ENCODE data around the gene ATP5MC3. TPM values are rescaled to one million over a fixed set of nuclear protein-coding genes. Genes with fewer than 3 reads are reported as not detected.
"Not testable (repeated sequence)": the region's sequence is repeated elsewhere in the genome, so short reads cannot be mapped to it uniquely, and the experiment has no call there.

Gene ATP5MC3
- 318 TPM for polyA plus RNA-seq (2013, experiment 1 of 2)
- 294 TPM for polyA plus RNA-seq (2013, experiment 2 of 2)

GRCh38 chr2:175181104-175181876 lies at the start of gene ATP5MC3:
Gene ATP5MC3 (minus strand): TSS chr2:175181710. CDS start chr2:175181393, 317 bp downstream.
- Histone ChIP-seq H3K4me1 (ENCODE audit: control insufficient read depth, insufficient read depth, low read length, poor library complexity, severe bottlenecking) (no peaks in the 10 kb centered on the region), H3K27ac (ENCODE audit: low read depth, low read length, severe bottlenecking) (peak within 1 kb of the TSS; percentile 67), H3K4me3 (ENCODE audit: extremely low read depth, insufficient read depth, low read length, poor library complexity, severe bottlenecking) (peak within 1 kb of the TSS; percentile 82), H3K36me3 (ENCODE audit: control insufficient read depth, insufficient read depth, low read length) (peaks cover 40% of the 10 kb centered on the region), H3K9me3 (ENCODE audit: control insufficient read depth, low read length) (no peaks in the 10 kb centered on the region)
- 1% methylated on average over 34 to 37 of the region's 53 CpGs for WGBS, 2 experiments (ENCODE audit: insufficient coverage in 2 of 2)

GRCh38 chr2:175228601-175229000 lies 47.1 kb upstream of the ATP5MC3 start:
- H3K36me3 ChIP-seq (ENCODE audit: control insufficient read depth, insufficient read depth, low read length); H3K4me1 ChIP-seq (ENCODE audit: control insufficient read depth, insufficient read depth, low read length, poor library complexity, severe bottlenecking); H3K4me3 ChIP-seq (ENCODE audit: extremely low read depth, insufficient read depth, low read length, poor library complexity, severe bottlenecking); H3K27ac ChIP-seq (ENCODE audit: low read depth, low read length, severe bottlenecking); H3K9me3 ChIP-seq (ENCODE audit: control insufficient read depth, low read length): not testable (repeated sequence)
- 93 to 100% methylated on average over 2 of the region's 4 CpGs for WGBS, 2 experiments (ENCODE audit: insufficient coverage in 2 of 2)

- Histone ChIP-seq H3K27ac (ENCODE audit: low read depth, low read length, severe bottlenecking) (no peak overlapping the region), H3K9me3 (ENCODE audit: control insufficient read depth, low read length) (no peaks in the 10 kb centered on the region)
Observed at GRCh38 chr2:175228179-175228578, 46.7 kb upstream of the ATP5MC3 start.

GRCh38 chr2:175227393-175227792 lies 45.9 kb upstream of the ATP5MC3 start:
- no peaks in the 10 kb centered on the region for H3K36me3 ChIP-seq (ENCODE audit: control insufficient read depth, insufficient read depth, low read length)
- no peaks in the 10 kb centered on the region for H3K9me3 ChIP-seq (ENCODE audit: control insufficient read depth, low read length)
- no peaks in the 10 kb centered on the region for H3K4me1 ChIP-seq (ENCODE audit: control insufficient read depth, insufficient read depth, low read length, poor library complexity, severe bottlenecking)
- H3K27ac ChIP-seq (ENCODE audit: low read depth, low read length, severe bottlenecking): no peak overlapping the region
- H3K4me3 ChIP-seq (ENCODE audit: extremely low read depth, insufficient read depth, low read length, poor library complexity, severe bottlenecking): no peak overlapping the region
- WGBS, 2 experiments (ENCODE audit: insufficient coverage in 2 of 2): 60% methylated on average over 1 of the region's 1 CpG; no CpG with 5 or more reads in 1 of the 2 experiments

More at GRCh38 chr2:175228179-175228578, 46.7 kb upstream of the ATP5MC3 start:
- Histone ChIP-seq H3K36me3 (ENCODE audit: control insufficient read depth, insufficient read depth, low read length) (no peaks in the 10 kb centered on the region), H3K4me3 (ENCODE audit: extremely low read depth, insufficient read depth, low read length, poor library complexity, severe bottlenecking) (no peak overlapping the region), H3K4me1 (ENCODE audit: control insufficient read depth, insufficient read depth, low read length, poor library complexity, severe bottlenecking) (no peaks in the 10 kb centered on the region)

GRCh38 chr2:175220075-175220474 lies 38.6 kb upstream of the ATP5MC3 start:
- no peaks in the 10 kb centered on the region for H3K36me3 ChIP-seq (ENCODE audit: control insufficient read depth, insufficient read depth, low read length)
- H3K27ac ChIP-seq (ENCODE audit: low read depth, low read length, severe bottlenecking): no peak overlapping the region
- H3K4me3 ChIP-seq (ENCODE audit: extremely low read depth, insufficient read depth, low read length, poor library complexity, severe bottlenecking): no peak overlapping the region
- no peaks in the 10 kb centered on the region for H3K9me3 ChIP-seq (ENCODE audit: control insufficient read depth, low read length)
- 100% methylated on average over 2 of the region's 4 CpGs; no CpG with 5 or more reads in 1 of the 2 experiments for WGBS, 2 experiments (ENCODE audit: insufficient coverage in 2 of 2)
- no peaks in the 10 kb centered on the region for H3K4me1 ChIP-seq (ENCODE audit: control insufficient read depth, insufficient read depth, low read length, poor library complexity, severe bottlenecking)

- Histone ChIP-seq H3K27ac (ENCODE audit: low read depth, low read length, severe bottlenecking) (no peak overlapping the region), H3K36me3 (ENCODE audit: control insufficient read depth, insufficient read depth, low read length) (no peaks in the 10 kb centered on the region), H3K4me3 (ENCODE audit: extremely low read depth, insufficient read depth, low read length, poor library complexity, severe bottlenecking) (no peak overlapping the region), H3K4me1 (ENCODE audit: control insufficient read depth, insufficient read depth, low read length, poor library complexity, severe bottlenecking) (no peaks in the 10 kb centered on the region), H3K9me3 (ENCODE audit: control insufficient read depth, low read length) (no peaks in the 10 kb centered on the region)
Observed at GRCh38 chr2:175218551-175218950, 37.0 kb upstream of the ATP5MC3 start.

- Histone ChIP-seq H3K36me3 (ENCODE audit: control insufficient read depth, insufficient read depth, low read length) (no peaks in the 10 kb centered on the region), H3K27ac (ENCODE audit: low read depth, low read length, severe bottlenecking) (no peak overlapping the region), H3K4me1 (ENCODE audit: control insufficient read depth, insufficient read depth, low read length, poor library complexity, severe bottlenecking) (no peaks in the 10 kb centered on the region), H3K4me3 (ENCODE audit: extremely low read depth, insufficient read depth, low read length, poor library complexity, severe bottlenecking) (no peak overlapping the region), H3K9me3 (ENCODE audit: control insufficient read depth, low read length) (no peaks in the 10 kb centered on the region)
- 84 to 98% methylated on average over 4 of the region's 6 CpGs for WGBS, 2 experiments (ENCODE audit: insufficient coverage in 2 of 2)
Observed at GRCh38 chr2:175207741-175208438, 26.4 kb upstream of the ATP5MC3 start.

- no peaks in the 10 kb centered on the region for H3K4me1 ChIP-seq (ENCODE audit: control insufficient read depth, insufficient read depth, low read length, poor library complexity, severe bottlenecking)
- H3K4me3 ChIP-seq (ENCODE audit: extremely low read depth, insufficient read depth, low read length, poor library complexity, severe bottlenecking): no peak overlapping the region
- H3K36me3 ChIP-seq (ENCODE audit: control insufficient read depth, insufficient read depth, low read length): no peaks in the 10 kb centered on the region
- no peak overlapping the region for H3K27ac ChIP-seq (ENCODE audit: low read depth, low read length, severe bottlenecking)
- no peaks in the 10 kb centered on the region for H3K9me3 ChIP-seq (ENCODE audit: control insufficient read depth, low read length)
- no CpG with 5 or more reads among the region's 3 CpGs for whole genome bisulfite sequencing, 2 experiments (ENCODE audit: insufficient coverage in 2 of 2)
Observed at GRCh38 chr2:175206866-175207265, 25.4 kb upstream of the ATP5MC3 start.

GRCh38 chr2:175205523-175205922 lies 24.0 kb upstream of the ATP5MC3 start:
- Histone ChIP-seq H3K4me3 (ENCODE audit: extremely low read depth, insufficient read depth, low read length, poor library complexity, severe bottlenecking) (no peak overlapping the region), H3K36me3 (ENCODE audit: control insufficient read depth, insufficient read depth, low read length) (no peaks in the 10 kb centered on the region), H3K9me3 (ENCODE audit: control insufficient read depth, low read length) (no peaks in the 10 kb centered on the region), H3K27ac (ENCODE audit: low read depth, low read length, severe bottlenecking) (no peak overlapping the region), H3K4me1 (ENCODE audit: control insufficient read depth, insufficient read depth, low read length, poor library complexity, severe bottlenecking) (no peaks in the 10 kb centered on the region)
- no CpG with 5 or more reads among the region's 3 CpGs for WGBS, 2 experiments (ENCODE audit: insufficient coverage in 2 of 2)

GRCh38 chr2:175203621-175204496 lies 22.3 kb upstream of the ATP5MC3 start:
- WGBS, 2 experiments (ENCODE audit: insufficient coverage in 2 of 2): 51% methylated on average over 8 of the region's 12 CpGs
- Histone ChIP-seq H3K9me3 (ENCODE audit: control insufficient read depth, low read length) (no peaks in the 10 kb centered on the region), H3K4me3 (ENCODE audit: extremely low read depth, insufficient read depth, low read length, poor library complexity, severe bottlenecking) (no peak overlapping the region), H3K4me1 (ENCODE audit: control insufficient read depth, insufficient read depth, low read length, poor library complexity, severe bottlenecking) (no peaks in the 10 kb centered on the region), H3K27ac (ENCODE audit: low read depth, low read length, severe bottlenecking) (no peak overlapping the region), H3K36me3 (ENCODE audit: control insufficient read depth, insufficient read depth, low read length) (no peaks in the 10 kb centered on the region)
